ENCODE results near the gene THAP12. TPM values are rescaled to one million over a fixed set of nuclear protein-coding genes. Genes with fewer than 3 reads are reported as not detected.

The THAP12 gene
- total RNA-seq, 1 donor from 2014 or later, result 32.2 TPM

DNA sequence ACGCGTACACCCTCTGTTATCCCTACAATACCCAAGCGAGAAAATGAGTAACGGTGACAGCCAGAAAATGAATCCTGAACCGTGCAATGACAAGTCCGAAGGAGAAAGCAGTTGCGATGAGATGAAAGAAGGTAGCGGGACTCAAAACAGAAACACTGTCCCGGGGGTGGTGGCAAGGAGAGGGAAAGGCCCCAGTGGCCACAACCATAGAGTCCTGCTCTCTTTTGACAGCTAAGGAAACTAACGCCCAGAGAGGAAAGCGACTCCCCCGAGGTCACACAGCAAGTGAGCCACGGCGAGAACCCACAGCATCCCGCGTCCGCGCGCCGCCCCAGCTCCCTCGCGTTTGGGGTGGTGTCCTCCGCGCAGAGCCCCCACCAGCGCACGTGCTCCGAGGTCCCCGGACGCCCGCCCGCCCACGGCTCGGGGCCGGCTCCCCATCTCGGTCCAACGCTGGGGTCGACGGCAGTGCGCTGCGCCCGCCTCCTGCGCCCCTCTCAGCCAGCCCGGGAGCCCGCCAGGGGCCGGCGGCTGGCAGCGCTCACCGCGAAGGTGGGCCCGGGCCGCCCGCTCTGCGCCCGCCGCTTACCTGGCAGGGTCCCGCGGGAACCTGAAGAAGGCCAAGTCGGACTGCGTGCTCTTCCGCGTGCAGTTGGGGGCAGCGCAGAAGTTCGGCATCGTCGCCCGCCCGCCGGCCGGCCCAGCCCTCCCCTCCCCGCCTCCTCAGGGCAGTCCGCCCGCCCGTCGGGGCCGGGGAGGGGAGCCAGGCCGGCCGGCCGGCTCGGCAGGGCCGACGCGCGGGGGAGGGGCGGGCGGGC is 564 bp downstream of the THAP12 start:
- Mint-ChIP-seq H3K4me3 (ENCODE audit: unreplicated experiment) (peak overlapping the region; percentile 96), H3K4me1 (ENCODE audit: low read depth, unreplicated experiment) (peaks cover 19% of the 10 kb centered on the region), H3K27me3 (ENCODE audit: unreplicated experiment) (peaks cover 8% of the 10 kb centered on the region), H3K9me3 (ENCODE audit: unreplicated experiment) (peaks cover 11% of the 10 kb centered on the region), H3K36me3 (ENCODE audit: unreplicated experiment) (peaks cover 2% of the 10 kb centered on the region), H3K27ac (ENCODE audit: unreplicated experiment) (peak overlapping the region; percentile 80)
- DNase-seq, result peak; percentile 58
- TF ChIP-seq, protein P1, sequence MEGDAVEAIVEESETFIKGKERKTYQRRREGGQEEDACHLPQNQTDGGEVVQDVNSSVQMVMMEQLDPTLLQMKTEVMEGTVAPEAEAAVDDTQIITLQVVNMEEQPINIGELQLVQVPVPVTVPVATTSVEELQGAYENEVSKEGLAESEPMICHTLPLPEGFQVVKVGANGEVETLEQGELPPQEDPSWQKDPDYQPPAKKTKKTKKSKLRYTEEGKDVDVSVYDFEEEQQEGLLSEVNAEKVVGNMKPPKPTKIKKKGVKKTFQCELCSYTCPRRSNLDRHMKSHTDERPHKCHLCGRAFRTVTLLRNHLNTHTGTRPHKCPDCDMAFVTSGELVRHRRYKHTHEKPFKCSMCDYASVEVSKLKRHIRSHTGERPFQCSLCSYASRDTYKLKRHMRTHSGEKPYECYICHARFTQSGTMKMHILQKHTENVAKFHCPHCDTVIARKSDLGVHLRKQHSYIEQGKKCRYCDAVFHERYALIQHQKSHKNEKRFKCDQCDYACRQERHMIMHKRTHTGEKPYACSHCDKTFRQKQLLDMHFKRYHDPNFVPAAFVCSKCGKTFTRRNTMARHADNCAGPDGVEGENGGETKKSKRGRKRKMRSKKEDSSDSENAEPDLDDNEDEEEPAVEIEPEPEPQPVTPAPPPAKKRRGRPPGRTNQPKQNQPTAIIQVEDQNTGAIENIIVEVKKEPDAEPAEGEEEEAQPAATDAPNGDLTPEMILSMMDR (IDR thresholded peaks at IDR 0.05; ENCODE audit: partially characterized antibody, unreplicated experiment), result no peak

DNA sequence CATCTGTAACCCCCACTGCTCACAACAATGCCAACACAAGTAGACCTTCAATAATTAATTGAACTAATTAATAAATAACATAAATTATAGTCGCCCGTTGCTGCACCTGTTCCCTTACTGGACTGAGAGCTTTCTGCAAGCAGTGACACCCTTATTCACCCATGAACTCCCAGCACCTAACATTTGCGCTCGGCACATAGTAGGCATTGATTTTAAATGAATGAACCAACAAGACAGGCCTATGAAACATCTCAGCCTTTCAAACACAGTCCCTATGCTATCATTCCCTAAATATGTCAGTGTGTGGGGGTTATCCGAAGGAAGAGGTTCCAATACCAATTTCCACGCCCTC is 1.1 kb downstream of the THAP12 start:
- TF ChIP-seq, protein P1 (IDR thresholded peaks at IDR 0.05; ENCODE audit: partially characterized antibody, unreplicated experiment), result no peak
- peaks cover 8% of the 10 kb centered on the region for H3K27me3 Mint-ChIP-seq (ENCODE audit: unreplicated experiment)
- H3K9me3 Mint-ChIP-seq (ENCODE audit: unreplicated experiment), result peaks cover 11% of the 10 kb centered on the region
- H3K4me3 Mint-ChIP-seq (ENCODE audit: unreplicated experiment), result peak overlapping the region; percentile 96
- H3K27ac Mint-ChIP-seq (ENCODE audit: unreplicated experiment), result peak overlapping the region; percentile 80
- no peak for DNase-seq
- peaks cover 19% of the 10 kb centered on the region for H3K4me1 Mint-ChIP-seq (ENCODE audit: low read depth, unreplicated experiment)
- no peaks in the 10 kb centered on the region for H3K36me3 Mint-ChIP-seq (ENCODE audit: unreplicated experiment)

DNA sequence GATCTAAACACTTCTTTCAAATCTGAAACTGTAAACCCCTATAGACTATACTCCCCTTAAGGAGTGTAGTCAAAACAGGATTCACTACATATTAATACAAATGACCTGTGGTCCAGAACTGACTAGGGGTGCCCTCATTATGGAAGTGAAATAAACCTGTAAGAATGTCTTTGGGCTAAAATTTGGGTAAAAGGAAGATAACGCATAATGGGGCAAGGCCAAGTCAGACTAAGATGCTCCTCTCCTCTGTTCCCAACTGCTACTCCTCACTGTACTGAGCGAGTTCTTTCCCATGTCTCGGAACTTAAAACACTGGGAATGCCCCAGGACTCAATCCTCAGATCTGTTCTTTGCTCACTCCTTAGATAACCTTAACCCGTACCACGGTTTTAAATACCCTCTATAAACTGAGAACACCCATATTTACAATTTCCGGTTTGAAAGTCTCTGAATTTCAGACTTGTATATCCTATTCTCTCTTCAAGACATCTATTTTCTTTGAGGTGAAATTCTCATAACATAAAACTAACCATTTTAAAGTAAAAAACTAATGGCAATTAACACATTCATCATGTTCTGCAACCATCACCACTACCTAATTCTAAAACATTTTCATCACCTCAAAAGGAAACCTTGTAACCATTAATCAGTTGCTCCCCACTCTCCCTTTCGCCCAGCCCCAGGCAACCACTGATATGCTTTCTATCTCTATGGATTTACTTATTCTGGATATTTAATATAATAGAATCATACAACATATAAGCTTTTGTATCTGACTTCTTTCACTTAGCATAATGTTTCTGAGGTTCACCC is 4.0 kb downstream of the THAP12 start:
- Mint-ChIP-seq H3K27ac (ENCODE audit: unreplicated experiment) (peak overlapping the region; percentile 6), H3K4me3 (ENCODE audit: unreplicated experiment) (no peak overlapping the region), H3K9me3 (ENCODE audit: unreplicated experiment) (peaks cover 10% of the 10 kb centered on the region), H3K27me3 (ENCODE audit: unreplicated experiment) (peaks cover 8% of the 10 kb centered on the region), H3K36me3 (ENCODE audit: unreplicated experiment) (no peaks in the 10 kb centered on the region), H3K4me1 (ENCODE audit: low read depth, unreplicated experiment) (peaks cover 14% of the 10 kb centered on the region)
- DNase-seq, result no peak
- TF ChIP-seq, protein P1 (IDR thresholded peaks at IDR 0.05; ENCODE audit: partially characterized antibody, unreplicated experiment), result no peak

DNA sequence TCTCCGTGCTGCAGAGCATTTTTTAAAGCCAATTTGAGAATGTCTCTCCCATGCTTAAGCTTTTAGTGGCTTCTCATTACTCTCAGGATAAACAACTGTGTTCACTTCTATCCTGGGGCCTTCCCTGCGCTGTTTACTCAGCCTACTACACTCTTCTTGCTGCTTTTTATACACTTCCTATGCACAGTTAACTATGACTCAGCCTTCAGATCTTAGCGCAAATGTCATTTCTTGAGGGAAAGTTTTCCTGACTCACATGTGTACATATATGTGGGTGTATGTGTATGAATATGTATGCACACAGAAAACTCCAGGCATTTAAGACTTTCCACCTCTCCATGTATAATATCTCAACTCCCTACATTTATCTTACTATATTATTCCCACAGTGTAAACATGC is 9.8 kb downstream of the THAP12 start:
- H3K27me3 Mint-ChIP-seq (ENCODE audit: unreplicated experiment), result no peaks in the 10 kb centered on the region
- TF ChIP-seq, protein P1 (IDR thresholded peaks at IDR 0.05; ENCODE audit: partially characterized antibody, unreplicated experiment), result no peak
- no peak overlapping the region for H3K27ac Mint-ChIP-seq (ENCODE audit: unreplicated experiment)
- no peak overlapping the region for H3K4me3 Mint-ChIP-seq (ENCODE audit: unreplicated experiment)
- DNase-seq, result no peak
- peaks cover 11% of the 10 kb centered on the region for H3K4me1 Mint-ChIP-seq (ENCODE audit: low read depth, unreplicated experiment)
- no peaks in the 10 kb centered on the region for H3K36me3 Mint-ChIP-seq (ENCODE audit: unreplicated experiment)
- H3K9me3 Mint-ChIP-seq (ENCODE audit: unreplicated experiment), result no peaks in the 10 kb centered on the region

DNA sequence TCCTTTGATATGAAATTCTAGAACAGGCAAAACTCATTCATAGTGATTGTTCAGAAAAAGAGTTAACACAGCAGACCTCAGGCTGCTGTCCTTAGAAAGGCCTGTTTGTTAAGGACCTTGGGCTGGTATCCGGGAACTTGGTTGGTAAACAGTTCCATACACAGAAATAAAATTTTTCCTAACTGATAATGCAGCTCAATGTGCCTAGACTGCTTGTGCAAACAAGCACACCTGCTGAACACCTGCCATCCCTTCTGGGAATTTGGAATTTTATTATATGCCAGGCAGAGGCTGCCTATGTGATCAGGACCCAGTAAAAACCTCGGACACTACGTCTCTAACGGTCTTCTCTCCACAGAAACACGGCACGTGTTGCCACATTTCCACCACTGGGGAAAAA is 11.5 kb downstream of the THAP12 start:
- Mint-ChIP-seq H3K4me3 (ENCODE audit: unreplicated experiment) (peak overlapping the region; percentile 14), H3K27me3 (ENCODE audit: unreplicated experiment) (no peaks in the 10 kb centered on the region), H3K27ac (ENCODE audit: unreplicated experiment) (no peak overlapping the region), H3K9me3 (ENCODE audit: unreplicated experiment) (no peaks in the 10 kb centered on the region), H3K36me3 (ENCODE audit: unreplicated experiment) (no peaks in the 10 kb centered on the region), H3K4me1 (ENCODE audit: low read depth, unreplicated experiment) (peaks cover 7% of the 10 kb centered on the region)
- TF ChIP-seq, protein P1 (IDR thresholded peaks at IDR 0.05; ENCODE audit: partially characterized antibody, unreplicated experiment), result no peak
- no peak for DNase-seq

Measured in glutamatergic neuron (in vitro differentiated cells).